Esophagus squamous epithelium (tissue), 5 donors: ENCODE results near the gene TSEN2. TPM values are rescaled to one million over a fixed set of nuclear protein-coding genes. Genes with fewer than 3 reads are reported as not detected.
"Not testable (repeated sequence)": the region's sequence is repeated elsewhere in the genome, so short reads cannot be mapped to it uniquely, and the experiment has no call there.

Source experiments
- DNase-seq: peaks from one replicate; lab custom pipeline; 2025; lab: John Stamatoyannopoulos, UW
- H3K27ac ChIP-seq, 4 donors: fragments of 200-600 bp; sonication (generic); one replicate each; pipeline ENCODE4 v1.5.1; 2016 to 2019; ENCODE audit warnings: mild to moderate bottlenecking in 1 of 4
- H3K27me3 ChIP-seq, 4 donors: fragments of 200-600 bp; sonication (generic); 1 replicate in 3 of 4; 2 replicates in 1 of 4; pipeline versions ENCODE4 v1.5.1 to v1.6.0; 2017 to 2021; ENCODE audit warnings: antibody characterized with exemption in 1 of 4
- H3K36me3 ChIP-seq, 3 donors: fragments of 200-600 bp; sonication (generic); one replicate each; pipeline ENCODE4 v1.5.1; 2016 to 2019
- H3K4me1 ChIP-seq, 3 donors: fragments of 200-600 bp; sonication (generic); one replicate each; pipeline ENCODE4 v1.5.1; 2017 to 2019
- H3K4me3 ChIP-seq, 4 donors: fragments of 200-600 bp; sonication (generic); 1 replicate in 3 of 4; 2 replicates in 1 of 4; pipeline ENCODE4 v1.5.1; 2016 to 2019; ENCODE audit warnings: mild to moderate bottlenecking in 2 of 4, moderate library complexity in 1 of 4
- H3K9me3 ChIP-seq, 3 donors: fragments of 200-600 bp; sonication (generic); one replicate each; pipeline ENCODE4 v1.5.1; 2016 to 2019
- CTCF ChIP-seq, 6 experiments: fragments of 450-650 bp in 4 of 6; fragments of 200-600 bp in 2 of 6; sonication (generic) in 2 of 6; IDR thresholded peaks; one replicate each; pipeline ENCODE4 v1.5.1; 2016 to 2019; ENCODE audit warnings: antibody characterized with exemption in 6 of 6, mild to moderate bottlenecking in 4 of 6, moderate library complexity in 4 of 6
- POLR2A ChIP-seq, 4 donors: fragments of 450-650 bp; IDR thresholded peaks; one replicate each; pipeline ENCODE4 v1.6.1; 2017; ENCODE audit warnings: antibody characterized with exemption in 4 of 4, mild to moderate bottlenecking in 4 of 4, moderate library complexity in 3 of 4
- WGBS, 2 donors: methylation state at CpG; one replicate each; pipeline ENCODE4 v1.1.5; 2018; 5-methylcytosine and 5-hydroxymethylcytosine counted together
- intact Hi-C: fragments of 100-400 bp; cut with DNase I; formaldehyde crosslinking; loops from one replicate; pipeline ENCODE4 v1.15.0; 2022
- total RNA-seq, 4 donors: library from RNA; depleted of rRNA; stranded (reverse); fragments of >200 nt; gene quantifications; one replicate each; pipeline ENCODE4 v1.1.0, GENCODE V29; 2016
- donor health status: DM: yes; HTN: yes; CAD: no.

Gene TSEN2
- total RNA-seq, 4 donors from 2014 or later: 13.6 to 29.6 (median 14.3) TPM

- TF ChIP-seq POLR2A (IDR thresholded peaks at IDR 0.05) (no peak), CTCF (IDR thresholded peaks at IDR 0.05) (no peak)
- 94 to 97% methylated on average over 4 of the region's 4 CpGs for WGBS, 2 donors
- DNase-seq: no peak
- Histone ChIP-seq H3K4me1 (no peaks in the 10 kb centered on the region), H3K4me3 (no peak overlapping the region), H3K27ac (no peak overlapping the region), H3K9me3 (no peaks in the 10 kb centered on the region), H3K36me3 (no peaks in the 10 kb centered on the region), H3K27me3 (peaks cover 0 to 30% (median 0%) of the 10 kb centered on the region in 4 donors)
- intact Hi-C loops: no loop called here
Observed at GRCh38 chr3:12447075-12447474, 37.2 kb upstream of the TSEN2 start.

- H3K4me1 ChIP-seq, H3K4me3 ChIP-seq, DNase-seq, H3K36me3 ChIP-seq, intact Hi-C loops, H3K9me3 ChIP-seq, H3K27ac ChIP-seq: not testable (repeated sequence)
- peaks cover 0 to 25% (median 0%) of the 10 kb centered on the region in 4 donors for H3K27me3 ChIP-seq
- 71 to 75% methylated on average over 4 of the region's 4 CpGs for WGBS, 2 donors
Observed at GRCh38 chr3:12448404-12449202, 35.7 kb upstream of the TSEN2 start.

GRCh38 chr3:12449889-12450682 lies 34.2 kb upstream of the TSEN2 start:
- no peaks in the 10 kb centered on the region for H3K36me3 ChIP-seq
- no peak overlapping the region for H3K4me3 ChIP-seq
- H3K27me3 ChIP-seq: peaks cover 0 to 13% (median 0%) of the 10 kb centered on the region in 4 donors
- 64 to 74% methylated on average over 8 of the region's 8 CpGs for WGBS, 2 donors
- H3K9me3 ChIP-seq: no peaks in the 10 kb centered on the region
- DNase-seq: no peak
- TF ChIP-seq POLR2A (IDR thresholded peaks at IDR 0.05): no peak
- no peak for TF ChIP-seq CTCF (IDR thresholded peaks at IDR 0.05)
- no peak overlapping the region for H3K27ac ChIP-seq
- intact Hi-C loops: no loop called here
- H3K4me1 ChIP-seq: no peaks in the 10 kb centered on the region

- H3K4me3 ChIP-seq: no peak overlapping the region
- intact Hi-C loops: no loop called here
- TF ChIP-seq POLR2A (IDR thresholded peaks at IDR 0.05) (no peak), CTCF (IDR thresholded peaks at IDR 0.05) (no peak)
- H3K9me3 ChIP-seq: no peaks in the 10 kb centered on the region
- no peak for DNase-seq
- WGBS, 2 donors: 80 to 83% methylated on average over 5 of the region's 5 CpGs
- H3K27me3 ChIP-seq: no peaks in the 10 kb centered on the region
- no peaks in the 10 kb centered on the region for H3K36me3 ChIP-seq
- H3K4me1 ChIP-seq: no peaks in the 10 kb centered on the region
- no peak overlapping the region for H3K27ac ChIP-seq
Observed at GRCh38 chr3:12451481-12451880, 32.8 kb upstream of the TSEN2 start.

- TF ChIP-seq CTCF (IDR thresholded peaks at IDR 0.05) (no peak), POLR2A (IDR thresholded peaks at IDR 0.05) (no peak)
- WGBS, 2 donors: 100% methylated on average over 1 of the region's 1 CpG
- no peaks in the 10 kb centered on the region for H3K4me1 ChIP-seq
- no peaks in the 10 kb centered on the region for H3K27me3 ChIP-seq
- H3K36me3 ChIP-seq: no peaks in the 10 kb centered on the region
- H3K27ac ChIP-seq: no peak overlapping the region
- intact Hi-C loops: no loop called here
- no peak for DNase-seq
- no peak overlapping the region for H3K4me3 ChIP-seq
- no peaks in the 10 kb centered on the region for H3K9me3 ChIP-seq
Observed at GRCh38 chr3:12451960-12452359, 32.3 kb upstream of the TSEN2 start.
